AG04449 (cell line): ENCODE results near the gene ATP5PO.

Experiments
- CTCF ChIA-PET: fragments of 350-600 bp; formaldehyde crosslinking; extraction: SDS; loops from one replicate; lab custom pipeline; 2021; ENCODE audit warnings: antibody characterized with exemption; lab: Yijun Ruan, JAX
- POLR2A ChIA-PET: fragments of 400-600, 350-600 bp; formaldehyde crosslinking; extraction: SDS; loops from one replicate; lab custom pipeline; 2020; ENCODE audit warnings: antibody characterized with exemption, inconsistent platforms; lab: Yijun Ruan, JAX
- DNase-seq: peaks from one replicate; pipeline ENCODE4 v3.0.0-alpha.2; 2010; ENCODE audit warnings: low read depth, low spot score
- H3K4me3 ChIP-seq: 2 replicates; pipeline ENCODE4 v1.5.1; 2011; ENCODE audit warnings: low read depth, mild to moderate bottlenecking, control low read depth, low read length
- CTCF ChIP-seq: IDR thresholded peaks from one replicate; pipeline ENCODE4 v1.5.1; 2011; ENCODE audit warnings: mild to moderate bottlenecking, moderate library complexity, low read length, control low read depth, inconsistent platforms; ENCODE audit not compliant: insufficient read depth; ENCODE audit errors: missing control alignments

The ATP5PO gene

GRCh38 chr21:33892853-33893252 lies 22.8 kb downstream of the ATP5PO start:
- ChIA-PET POLR2A (no interaction called here), CTCF (interaction anchor here (1.5 to 4.0 kb wide), 2 partner anchors 287 to 455 kb away, joined by 3 to 21 read pairs; no protein-coding TSS in a partner anchor)
- DNase-seq, result no peak
- no peak for TF ChIP-seq CTCF
- H3K4me3 ChIP-seq, result no peak overlapping the region

GRCh38 chr21:33890187-33890586 lies 25.4 kb downstream of the ATP5PO start:
- no peak overlapping the region for H3K4me3 ChIP-seq
- CTCF ChIA-PET, result no interaction called here
- no peak for TF ChIP-seq CTCF
- POLR2A ChIA-PET, result no interaction called here
- DNase-seq, result no peak

- DNase-seq, result no peak
- POLR2A ChIA-PET, result no interaction called here
- TF ChIP-seq CTCF, result no peak
- CTCF ChIA-PET, result no interaction called here
- no peak overlapping the region for H3K4me3 ChIP-seq
Measured at GRCh38 chr21:33886321-33886720, 29.3 kb downstream of the ATP5PO start.

GRCh38 chr21:33885172-33885514 lies 30.5 kb downstream of the ATP5PO start:
- ChIA-PET CTCF (no interaction called here), POLR2A (no interaction called here)
- no peak for TF ChIP-seq CTCF
- no peak for DNase-seq
- H3K4me3 ChIP-seq, result no peak overlapping the region

GRCh38 chr21:33884376-33885171 lies 31.0 kb downstream of the ATP5PO start:
- no peak overlapping the region for H3K4me3 ChIP-seq
- peak; percentile 31 for DNase-seq
- TF ChIP-seq CTCF, result no peak
- ChIA-PET CTCF (no interaction called here), POLR2A (no interaction called here)

DNA sequence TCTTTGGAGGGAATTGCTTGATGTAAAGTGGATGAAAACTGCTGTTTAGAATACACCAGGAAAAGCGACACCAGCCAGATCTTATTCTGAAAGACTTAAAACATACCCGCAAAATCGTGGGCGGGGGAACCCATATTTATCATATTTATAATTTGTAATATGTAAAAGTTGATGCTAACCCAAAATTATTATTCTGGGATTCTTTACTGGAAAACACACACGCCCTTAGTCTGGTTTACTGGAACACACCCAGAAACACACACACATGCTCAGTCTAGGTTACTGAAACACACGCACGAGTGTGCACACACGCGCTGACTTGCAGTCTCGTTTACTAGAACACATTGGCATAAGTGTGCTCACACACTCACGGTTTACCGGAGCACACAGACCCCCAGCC lies 32.5 kb downstream of the ATP5PO start:
- POLR2A ChIA-PET, result interaction anchor here (0.5 kb wide), 1 partner anchor 15 kb away, joined by 4 read pairs; no protein-coding TSS in a partner anchor
- CTCF ChIA-PET, result interaction anchor here (1.1 kb wide), 1 partner anchor 34 kb away, joined by 3 read pairs; no protein-coding TSS in a partner anchor

More for the DNA sequence above, 32.5 kb downstream of the ATP5PO start:
- TF ChIP-seq CTCF, result no peak
- no peak for DNase-seq
- H3K4me3 ChIP-seq, result no peak overlapping the region
